HCT116 (cell line): ENCODE data around the gene PHF11. TPM values are rescaled to one million over a fixed set of nuclear protein-coding genes. Genes with fewer than 3 reads are reported as not detected.

Source experiments
- ATAC-seq: fragments of 200-7000 bp; cut with Tn5 transposase; 2 replicates; pipeline ENCODE4 v1.9.1; 2020; ENCODE audit warnings: mild to moderate bottlenecking, moderate library complexity
- BruUV-seq: library from RNA; stranded (reverse); fragments of 400-500 nt; replicated peaks from 2 replicates; lab custom pipeline; 2021; lab: Mats Ljungman, UMichigan
- CTCF ChIA-PET: fragments of 300-600 bp; sonication (Branson Sonifier 250); formaldehyde crosslinking; loops from one replicate; lab custom pipeline; 2021; ENCODE audit warnings: antibody characterized with exemption; lab: Charles Lee
- POLR2A ChIA-PET: fragments of 300-600, 350-600 bp; sonication (Branson Sonifier 250); formaldehyde crosslinking; loops from one replicate; lab custom pipeline; 2021; ENCODE audit warnings: antibody characterized with exemption; lab: Charles Lee
- RAD21 ChIA-PET, 2 experiments: fragments of 300-600 bp; sonication (Branson Sonifier 250); formaldehyde crosslinking; loops; one replicate each; lab custom pipeline; 2023; ENCODE audit warnings: low total read pairs in 2 of 2; ENCODE audit not compliant: uncharacterized antibody in 2 of 2, unreplicated experiment in 2 of 2, low non-redundant PET in 1 of 2; lab: Charles Lee
- DNase-seq: peaks from one replicate; pipeline ENCODE4 v3.0.0-alpha.2; 2010; ENCODE audit warnings: low read depth, low spot score
- H2AFZ ChIP-seq: fragments of 200-600 bp; shearing (Covaris generic), sonication (generic); 2 replicates; pipeline ENCODE4 v1.6.1; 2017; ENCODE audit warnings: low read depth, mixed run types, mixed read lengths, antibody characterized with exemption, low read length; ENCODE audit not compliant: poor library complexity, severe bottlenecking
- H3K27ac ChIP-seq: 2 replicates; pipeline ENCODE4 v1.5.1; 2012; ENCODE audit warnings: low read depth, low read length
- H3K27me3 ChIP-seq: fragments of 200-600 bp; sonication (generic); 2 replicates; pipeline ENCODE4 v1.6.1; 2016; ENCODE audit warnings: mixed run types, low read length, mixed read lengths; ENCODE audit not compliant: insufficient read depth
- H3K36me3 ChIP-seq, 2 experiments: fragments of 200-500 bp in 1 of 2; fragments of 200-600 bp in 1 of 2; sonication (Bioruptor generic) in 1 of 2; sonication (generic) in 1 of 2; 2 replicates each; pipeline versions ENCODE4 v1.5.1 to v1.6.1; 2014 to 2016; ENCODE audit warnings: low read length in 2 of 2, inconsistent platforms in 1 of 2, mixed read lengths in 1 of 2, mixed run types in 1 of 2; ENCODE audit not compliant: insufficient read depth in 2 of 2, control insufficient read depth in 1 of 2
- H3K4me1 ChIP-seq, 2 experiments: fragments of 200-600 bp in 1 of 2; sonication (generic) in 1 of 2; 2 replicates each; pipeline versions ENCODE4 v1.5.1 to v1.6.1; 2012 to 2017; ENCODE audit warnings: low read length in 2 of 2, inconsistent platforms in 1 of 2, mild to moderate bottlenecking in 1 of 2, mixed read lengths in 1 of 2, mixed run types in 1 of 2, moderate library complexity in 1 of 2; ENCODE audit not compliant: insufficient read depth in 2 of 2, control insufficient read depth in 1 of 2
- H3K4me2 ChIP-seq: fragments of 200-600 bp; sonication (generic); 2 replicates; pipeline ENCODE4 v1.6.1; 2017; ENCODE audit warnings: mixed run types, low read length, mixed read lengths
- H3K4me3 ChIP-seq, 2 experiments: fragments of 200-600 bp in 1 of 2; sonication (generic) in 1 of 2; replicated peaks in 1 of 2; 2 replicates each; pipeline ENCODE4 v1.5.1; 2011 to 2016; ENCODE audit warnings: low read length in 2 of 2, control low read depth in 1 of 2, low read depth in 1 of 2, mild to moderate bottlenecking in 1 of 2, mixed read lengths in 1 of 2, mixed run types in 1 of 2
- H3K79me2 ChIP-seq: fragments of 200-600 bp; sonication (generic); 2 replicates; pipeline ENCODE4 v1.6.1; 2017; ENCODE audit warnings: mild to moderate bottlenecking, mixed run types, low read length, moderate library complexity, mixed read lengths; ENCODE audit not compliant: insufficient read depth
- H3K9ac ChIP-seq: fragments of 200-600 bp; sonication (generic); 2 replicates; pipeline ENCODE4 v1.6.1; 2016; ENCODE audit warnings: low read length, mixed read lengths
- H3K9me2 ChIP-seq: fragments of 200-600 bp; sonication (generic), shearing (Covaris generic); 2 replicates; pipeline ENCODE4 v1.6.1; 2017; ENCODE audit warnings: mixed run types, mild to moderate bottlenecking, moderate library complexity; ENCODE audit not compliant: insufficient read depth
- H3K9me3 ChIP-seq, 2 experiments: fragments of 200-500 bp in 1 of 2; fragments of 200-600 bp in 1 of 2; sonication (Bioruptor generic) in 1 of 2; sonication (generic) in 1 of 2; 2 replicates each; pipeline ENCODE4 v1.6.1; 2014 to 2017; ENCODE audit warnings: low read length in 2 of 2, mixed read lengths in 2 of 2, inconsistent platforms in 1 of 2, low read depth in 1 of 2, mild to moderate bottlenecking in 1 of 2, mixed run types in 1 of 2, moderate library complexity in 1 of 2; ENCODE audit not compliant: control insufficient read depth in 1 of 2, insufficient read depth in 1 of 2
- H4K20me1 ChIP-seq: fragments of 200-600 bp; sonication (generic), shearing (Covaris generic); 2 replicates; pipeline ENCODE4 v1.6.1; 2017; ENCODE audit warnings: mixed run types, mild to moderate bottlenecking, moderate library complexity; ENCODE audit not compliant: insufficient read depth
- CBX3 ChIP-seq: IDR thresholded peaks from 2 replicates; pipeline ENCODE4 v1.6.1; 2012; ENCODE audit warnings: low read depth
- EGR1 ChIP-seq: IDR thresholded peaks from 2 replicates; pipeline ENCODE4 v1.6.1; 2012; ENCODE audit warnings: low read depth
- EZH2 ChIP-seq: fragments of 200-600 bp; sonication (generic); IDR thresholded peaks from 2 replicates; pipeline ENCODE4 v1.6.1; 2017; ENCODE audit warnings: antibody characterized with exemption, mixed run types
- EZH2phosphoT487 ChIP-seq: fragments of 200-600 bp; IDR thresholded peaks from 2 replicates; pipeline ENCODE4 v1.6.1; 2018; ENCODE audit warnings: antibody characterized with exemption, borderline replicate concordance
- JUND ChIP-seq: IDR thresholded peaks from 2 replicates; pipeline ENCODE4 v1.6.1; 2012
- POLR2A ChIP-seq: IDR thresholded peaks from 2 replicates; pipeline ENCODE4 v1.7.0; 2011; ENCODE audit warnings: borderline replicate concordance; ENCODE audit not compliant: insufficient read depth, insufficient read length; ENCODE audit errors: extremely low read depth
- POLR2AphosphoS5 ChIP-seq: IDR thresholded peaks from 2 replicates; pipeline ENCODE4 v1.6.1; 2011; ENCODE audit warnings: mild to moderate bottlenecking, low read depth, low read length, moderate library complexity
- REST ChIP-seq: IDR thresholded peaks from 2 replicates; pipeline ENCODE4 v1.6.1; 2012; ENCODE audit warnings: low read depth
- SP1 ChIP-seq: IDR thresholded peaks from 2 replicates; pipeline ENCODE4 v1.6.1; 2012; ENCODE audit warnings: low read depth
- SRF ChIP-seq: IDR thresholded peaks from 2 replicates; pipeline ENCODE4 v1.6.1; 2012; ENCODE audit warnings: low read depth
- TCF7L2 ChIP-seq: IDR thresholded peaks from 2 replicates; pipeline ENCODE4 v1.7.0; 2011; ENCODE audit warnings: borderline replicate concordance, inconsistent platforms; ENCODE audit not compliant: insufficient read depth, insufficient read length; ENCODE audit errors: extremely low read depth
- YY1 ChIP-seq: IDR thresholded peaks from 2 replicates; pipeline ENCODE4 v1.6.1; 2011; ENCODE audit warnings: low read length, low read depth, moderate library complexity, mild to moderate bottlenecking; ENCODE audit not compliant: insufficient replicate concordance; ENCODE audit errors: extremely low read depth
- ZBTB33 ChIP-seq: IDR thresholded peaks from 2 replicates; pipeline ENCODE4 v1.6.1; 2011; ENCODE audit warnings: mild to moderate bottlenecking, low read length, moderate library complexity; ENCODE audit not compliant: insufficient replicate concordance; ENCODE audit errors: extremely low read depth
- ZFX ChIP-seq: fragments of 450-650 bp; IDR thresholded peaks from 2 replicates; pipeline ENCODE4 v1.6.1; 2017
- intact Hi-C: fragments of 100-400 bp; cut with micrococcal nuclease; formaldehyde crosslinking; loops from 2 replicates; pipeline ENCODE4 v1.10.0; 2022
- total RNA-seq: library from RNA; stranded (reverse); gene quantifications from one replicate; pipeline ENCODE4 v1.2.1, GENCODE V29; 2021; ENCODE audit not compliant: unreplicated experiment
- TF ChIP-seq, protein P1 (sequence below): IDR thresholded peaks from 2 replicates; pipeline ENCODE4 v1.6.1; 2012
- TF ChIP-seq, protein P2 (sequence below), 3 experiments: fragments of 200-600 bp in 1 of 3; sonication (generic) in 1 of 3; IDR thresholded peaks in 2 of 3; conservative IDR thresholded peaks in 1 of 3; 2 replicates each; pipeline ENCODE4 v1.5.1; 2012 to 2017; ENCODE audit warnings: low read depth in 2 of 3, low read length in 2 of 3, antibody characterized with exemption in 1 of 3, borderline replicate concordance in 1 of 3, control low read depth in 1 of 3, mild to moderate bottlenecking in 1 of 3, mixed read lengths in 1 of 3, mixed run types in 1 of 3, moderate library complexity in 1 of 3; ENCODE audit not compliant: insufficient read depth in 1 of 3

The PHF11 gene
- total RNA-seq, 1 experiment from 2014 or later: 12.1 TPM

DNA sequence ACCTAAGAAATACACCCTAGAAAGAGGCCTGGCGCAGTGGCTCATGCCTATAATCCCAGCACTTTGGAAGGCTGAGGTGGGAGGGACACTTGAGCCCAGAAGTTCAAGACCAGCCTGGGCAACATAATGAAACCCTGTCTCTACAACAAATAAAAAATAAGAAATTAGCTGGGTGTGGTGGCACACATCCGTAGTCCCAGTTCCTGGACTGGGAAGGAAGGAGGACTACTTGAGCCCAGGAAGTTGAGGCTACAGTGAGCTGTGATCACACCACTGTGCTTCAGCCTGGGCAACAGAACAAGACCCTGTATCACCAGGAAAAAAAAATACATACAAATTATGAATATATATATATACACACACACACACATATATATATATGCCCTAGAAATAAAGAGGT, 42.7 kb downstream of the PHF11 start:
- Histone ChIP-seq H3K9me2 (no peaks in the 10 kb centered on the region), H3K9ac (no peak overlapping the region), H3K27me3 (no peaks in the 10 kb centered on the region), H3K4me2 (no peak overlapping the region), H3K9me3 (no peaks in the 10 kb centered on the region), H3K27ac (no peak overlapping the region), H3K79me2 (no peaks in the 10 kb centered on the region), H3K4me1 (no peaks in the 10 kb centered on the region), H3K36me3 (peaks cover 0 to 18% of the 10 kb centered on the region in 2 experiments; a peak in 2 of 4 replicates), H4K20me1 (no peaks in the 10 kb centered on the region), H2AFZ (no peak overlapping the region), H3K4me3 (no peak overlapping the region)
- RAD21 ChIA-PET: no interaction called here
- BruUV-seq: no TSS peak
- intact Hi-C loops: no loop called here
- CTCF ChIA-PET: no interaction called here
- DNase-seq (no peak), ATAC-seq (no peak)
- POLR2A ChIA-PET: no interaction called here
- TF ChIP-seq EGR1 (no peak), EZH2phosphoT487 (no peak), CBX3 (no peak), SRF (no peak), ZFX (no peak), SP1 (no peak), TCF7L2 (no peak), REST (no peak), YY1 (no peak), POLR2AphosphoS5 (no peak), JUND (no peak), POLR2A (no peak), ZBTB33 (no peak), EZH2 (no peak)
- TF ChIP-seq, protein P1, sequence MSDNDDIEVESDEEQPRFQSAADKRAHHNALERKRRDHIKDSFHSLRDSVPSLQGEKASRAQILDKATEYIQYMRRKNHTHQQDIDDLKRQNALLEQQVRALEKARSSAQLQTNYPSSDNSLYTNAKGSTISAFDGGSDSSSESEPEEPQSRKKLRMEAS: no peak
- TF ChIP-seq, protein P2, sequence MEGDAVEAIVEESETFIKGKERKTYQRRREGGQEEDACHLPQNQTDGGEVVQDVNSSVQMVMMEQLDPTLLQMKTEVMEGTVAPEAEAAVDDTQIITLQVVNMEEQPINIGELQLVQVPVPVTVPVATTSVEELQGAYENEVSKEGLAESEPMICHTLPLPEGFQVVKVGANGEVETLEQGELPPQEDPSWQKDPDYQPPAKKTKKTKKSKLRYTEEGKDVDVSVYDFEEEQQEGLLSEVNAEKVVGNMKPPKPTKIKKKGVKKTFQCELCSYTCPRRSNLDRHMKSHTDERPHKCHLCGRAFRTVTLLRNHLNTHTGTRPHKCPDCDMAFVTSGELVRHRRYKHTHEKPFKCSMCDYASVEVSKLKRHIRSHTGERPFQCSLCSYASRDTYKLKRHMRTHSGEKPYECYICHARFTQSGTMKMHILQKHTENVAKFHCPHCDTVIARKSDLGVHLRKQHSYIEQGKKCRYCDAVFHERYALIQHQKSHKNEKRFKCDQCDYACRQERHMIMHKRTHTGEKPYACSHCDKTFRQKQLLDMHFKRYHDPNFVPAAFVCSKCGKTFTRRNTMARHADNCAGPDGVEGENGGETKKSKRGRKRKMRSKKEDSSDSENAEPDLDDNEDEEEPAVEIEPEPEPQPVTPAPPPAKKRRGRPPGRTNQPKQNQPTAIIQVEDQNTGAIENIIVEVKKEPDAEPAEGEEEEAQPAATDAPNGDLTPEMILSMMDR (IDR thresholded peaks at IDR 0.05 in 2 of 3, conservative IDR thresholded peaks at IDR 0.05 in 1 of 3; ENCODE audit: borderline replicate concordance in 1 of 3, insufficient read depth in 1 of 3, low read depth in 2 of 3, low read length in 2 of 3): no peak
